AG10803 (cell line): ENCODE measurements around the gene LIPH.
"Not testable (repeated sequence)": the region's sequence is repeated elsewhere in the genome, so short reads cannot be mapped to it uniquely, and the experiment has no call there.

Source experiments
- DNase-seq: peaks from one replicate; pipeline ENCODE4 v3.0.0; 2010; ENCODE audit warnings: low read depth
- H3K4me3 ChIP-seq: 2 replicates; pipeline ENCODE4 v1.5.1; 2011; ENCODE audit warnings: mild to moderate bottlenecking, low read length, control low read depth
- CTCF ChIP-seq: conservative IDR thresholded peaks from 2 replicates; pipeline ENCODE4 v1.5.1; 2011; ENCODE audit warnings: mild to moderate bottlenecking, low read length, control low read depth, inconsistent platforms

LIPH gene

GRCh38 chr3:185473290-185473815 is 79.0 kb downstream of the LIPH start:
- DNase-seq: no peak
- TF ChIP-seq CTCF: no peak
- H3K4me3 ChIP-seq: no peak overlapping the region

GRCh38 chr3:185470323-185470722 is 82.1 kb downstream of the LIPH start:
- DNase-seq: no peak
- no peak for TF ChIP-seq CTCF
- H3K4me3 ChIP-seq: no peak overlapping the region

GRCh38 chr3:185469542-185469941 is 82.8 kb downstream of the LIPH start:
- TF ChIP-seq CTCF: no peak
- DNase-seq: no peak
- H3K4me3 ChIP-seq: no peak overlapping the region

- DNase-seq, H3K4me3 ChIP-seq: not testable (repeated sequence)
Observed at GRCh38 chr3:185466123-185466522, 86.3 kb downstream of the LIPH start.

GRCh38 chr3:185465471-185465870 is 86.9 kb downstream of the LIPH start:
- no peak for DNase-seq
- TF ChIP-seq CTCF: no peak
- no peak overlapping the region for H3K4me3 ChIP-seq

GRCh38 chr3:185460719-185461350 is 91.6 kb downstream of the LIPH start:
- DNase-seq: peak; percentile 16
- H3K4me3 ChIP-seq: no peak overlapping the region
- peak; percentile 48 for TF ChIP-seq CTCF

GRCh38 chr3:185460309-185460708 is 92.1 kb downstream of the LIPH start:
- 0 out of 2 replicates have a peak, but pooled peaks have one; percentile 1 for TF ChIP-seq CTCF
- no peak for DNase-seq

More at GRCh38 chr3:185460309-185460708, 92.1 kb downstream of the LIPH start:
- H3K4me3 ChIP-seq: no peak overlapping the region
